ENCODE results near the gene TBCEL. TPM values are rescaled to one million over a fixed set of nuclear protein-coding genes. Genes with fewer than 3 reads are reported as not detected.

Gene TBCEL
- total RNA-seq, 1 experiment from 2014 or later = 11.6 TPM

DNA sequence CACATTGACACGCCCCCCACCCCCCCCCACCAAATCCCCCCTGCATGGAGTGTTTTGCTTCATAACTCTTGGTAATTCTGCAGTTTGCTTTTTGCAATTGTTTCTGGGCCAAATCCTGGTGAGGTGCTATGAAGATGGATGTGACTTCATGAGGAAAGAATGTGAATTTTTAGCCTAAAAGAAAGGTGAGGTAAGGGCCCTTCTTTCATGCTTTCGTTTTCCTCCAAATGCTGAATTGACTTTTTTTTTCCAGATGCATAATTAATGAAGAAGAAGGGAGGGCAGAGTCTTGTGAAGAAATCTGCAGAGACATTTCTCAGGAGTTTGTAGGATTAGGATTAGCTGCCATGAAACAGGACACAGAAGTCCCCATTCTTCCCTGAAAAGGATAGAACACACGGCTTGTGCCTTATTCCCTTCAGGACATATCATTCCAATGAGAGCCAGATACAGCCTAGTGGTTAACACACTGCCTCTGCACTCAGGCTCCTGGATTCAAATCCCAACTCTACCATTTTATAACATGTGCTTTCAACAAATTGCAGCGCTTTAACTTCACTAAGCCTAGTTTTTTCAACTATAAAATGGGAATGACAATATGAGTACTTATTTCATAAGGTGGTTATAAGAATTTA, 19.6 kb upstream of the TBCEL start:
- DNase-seq = no peak
- H3K9me3 ChIP-seq (ENCODE audit: insufficient read depth, low read depth) = no peaks in the 10 kb centered on the region
- ChIA-PET CTCF (no interaction called here), POLR2A (ENCODE audit: unreplicated experiment) (no interaction called here)
- H4K20me1 ChIP-seq (ENCODE audit: insufficient read depth) = no peaks in the 10 kb centered on the region
- H3K4me1 ChIP-seq (replicated peaks; ENCODE audit: insufficient read depth) = no peaks in the 10 kb centered on the region
- no TSS peak for BruUV-seq (replicated peaks)
- no peak overlapping the region for H2AFZ ChIP-seq
- H3K27me3 ChIP-seq (ENCODE audit: insufficient read depth, low read depth) = peaks cover 81% of the 10 kb centered on the region
- no peaks in the 10 kb centered on the region for H3K36me3 ChIP-seq (ENCODE audit: low read depth)
- H3K79me2 ChIP-seq (ENCODE audit: low read depth) = no peaks in the 10 kb centered on the region
- TF ChIP-seq EZH2 (IDR thresholded peaks at IDR 0.05; ENCODE audit: low read depth) = no peak
- TF ChIP-seq CTCF (conservative IDR thresholded peaks at IDR 0.05) = no peak
- intact Hi-C loops (cut with micrococcal nuclease; ENCODE audit: unreplicated experiment) = no loop called here
- H3K27ac ChIP-seq = no peak overlapping the region
- no peaks in the 10 kb centered on the region for H3K9me2 ChIP-seq (ENCODE audit: insufficient read depth)
- no peak overlapping the region for H3K4me3 ChIP-seq
- H3F3A ChIP-seq (ENCODE audit: insufficient read depth, low read depth) = no peaks in the 10 kb centered on the region
- no peak overlapping the region for H3K4me2 ChIP-seq

DNA sequence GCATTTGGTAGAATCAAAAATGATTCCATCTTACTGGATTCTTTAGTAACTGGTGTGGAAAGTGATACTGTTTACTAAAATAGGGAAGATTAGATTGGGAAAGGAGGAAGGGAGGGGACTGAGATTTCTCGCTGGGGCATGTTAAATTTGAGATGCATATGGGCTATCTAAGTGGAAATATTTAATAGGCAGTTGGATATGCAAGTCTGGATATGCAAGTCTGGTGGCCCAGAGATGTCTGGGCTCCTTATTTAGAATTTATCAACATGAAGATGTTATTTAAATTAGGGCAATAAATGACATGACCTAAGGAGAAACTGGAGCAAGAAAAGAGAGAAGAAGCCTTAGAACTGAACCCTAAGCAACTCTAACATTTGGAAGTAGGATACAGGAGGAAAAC, 17.0 kb upstream of the TBCEL start:
- no peaks in the 10 kb centered on the region for H3K4me1 ChIP-seq (replicated peaks; ENCODE audit: insufficient read depth)
- CTCF ChIA-PET = no interaction called here
- BruUV-seq (replicated peaks) = no TSS peak

DNA sequence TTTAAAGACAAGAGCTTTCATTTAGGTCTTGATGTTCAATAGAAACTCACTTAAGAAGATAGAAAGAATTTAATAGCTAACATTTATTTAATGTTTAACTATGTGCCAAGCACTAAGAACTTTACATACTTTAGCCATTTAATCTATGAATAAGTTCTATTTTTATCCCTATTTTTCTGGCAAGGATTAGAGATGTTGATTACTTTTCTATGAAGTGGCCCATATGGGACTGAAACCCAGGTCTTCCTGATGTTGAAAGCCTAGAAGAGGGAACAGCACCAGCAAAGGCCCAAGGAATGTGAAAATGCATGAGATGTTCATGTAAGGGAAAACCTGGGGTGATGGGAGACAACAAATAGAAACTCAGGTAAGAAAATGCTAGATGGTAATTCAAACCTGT, 15.4 kb upstream of the TBCEL start:
- no peak for DNase-seq
- H3K4me1 ChIP-seq (replicated peaks; ENCODE audit: insufficient read depth) = no peaks in the 10 kb centered on the region
- no peak overlapping the region for H3K27ac ChIP-seq
- ChIA-PET POLR2A (ENCODE audit: unreplicated experiment) (no interaction called here), CTCF (no interaction called here)
- H2AFZ ChIP-seq = no peak overlapping the region
- no TSS peak for BruUV-seq (replicated peaks)
- no peak overlapping the region for H3K4me3 ChIP-seq
- no peaks in the 10 kb centered on the region for H3F3A ChIP-seq (ENCODE audit: insufficient read depth, low read depth)
- TF ChIP-seq EZH2 (IDR thresholded peaks at IDR 0.05; ENCODE audit: low read depth) = no peak
- TF ChIP-seq CTCF (conservative IDR thresholded peaks at IDR 0.05) = no peak
- no peaks in the 10 kb centered on the region for H3K36me3 ChIP-seq (ENCODE audit: low read depth)
- no peaks in the 10 kb centered on the region for H3K9me2 ChIP-seq (ENCODE audit: insufficient read depth)
- no peaks in the 10 kb centered on the region for H3K9me3 ChIP-seq (ENCODE audit: insufficient read depth, low read depth)
- H3K27me3 ChIP-seq (ENCODE audit: insufficient read depth, low read depth) = peaks cover 58% of the 10 kb centered on the region
- H3K79me2 ChIP-seq (ENCODE audit: low read depth) = no peaks in the 10 kb centered on the region
- no peak overlapping the region for H3K4me2 ChIP-seq
- intact Hi-C loops (cut with micrococcal nuclease; ENCODE audit: unreplicated experiment) = no loop called here
- H4K20me1 ChIP-seq (ENCODE audit: insufficient read depth) = no peaks in the 10 kb centered on the region

More for the DNA sequence above, 17.0 kb upstream of the TBCEL start:
- POLR2A ChIA-PET (ENCODE audit: unreplicated experiment) = no interaction called here
- no peaks in the 10 kb centered on the region for H3F3A ChIP-seq (ENCODE audit: insufficient read depth, low read depth)
- intact Hi-C loops (cut with micrococcal nuclease; ENCODE audit: unreplicated experiment) = no loop called here
- no peaks in the 10 kb centered on the region for H3K9me3 ChIP-seq (ENCODE audit: insufficient read depth, low read depth)
- peaks cover 71% of the 10 kb centered on the region for H3K27me3 ChIP-seq (ENCODE audit: insufficient read depth, low read depth)
- H3K9me2 ChIP-seq (ENCODE audit: insufficient read depth) = no peaks in the 10 kb centered on the region
- no peaks in the 10 kb centered on the region for H3K36me3 ChIP-seq (ENCODE audit: low read depth)
- H4K20me1 ChIP-seq (ENCODE audit: insufficient read depth) = no peaks in the 10 kb centered on the region
- H2AFZ ChIP-seq = no peak overlapping the region
- H3K4me3 ChIP-seq = no peak overlapping the region
- H3K27ac ChIP-seq = no peak overlapping the region
- no peak overlapping the region for H3K4me2 ChIP-seq
- DNase-seq = peak in 1 of 2 experiments; percentile 3
- H3K79me2 ChIP-seq (ENCODE audit: low read depth) = no peaks in the 10 kb centered on the region
- TF ChIP-seq EZH2 (IDR thresholded peaks at IDR 0.05; ENCODE audit: low read depth) (no peak), CTCF (conservative IDR thresholded peaks at IDR 0.05) (no peak)

Data from PC-9 (cell line).